HEK293 (cell line): ENCODE data around the gene ZNF688.

Source experiments
- CTCF ChIA-PET: fragments of 350-600 bp; formaldehyde crosslinking; extraction: SDS; loops from one replicate; lab custom pipeline; 2021; ENCODE audit warnings: antibody characterized with exemption; lab: Yijun Ruan, JAX
- POLR2A ChIA-PET: fragments of 300-600 bp; formaldehyde crosslinking; extraction: SDS; loops from one replicate; lab custom pipeline; 2020; ENCODE audit warnings: antibody characterized with exemption, inconsistent platforms; lab: Yijun Ruan, JAX
- H3K27ac ChIP-seq: fragments of 200-500 bp; sonication (Bioruptor generic); 2 replicates; pipeline ENCODE4 v1.5.1; 2014; ENCODE audit warnings: low read depth, low read length, control low read depth, inconsistent platforms; ENCODE audit errors: extremely low read depth
- H3K36me3 ChIP-seq, 2 experiments: fragments of 200-500 bp in 1 of 2; sonication (Bioruptor generic) in 1 of 2; 1 replicate in 1 of 2; 2 replicates in 1 of 2; pipeline ENCODE4 v1.5.1; 2014 to 2017; ENCODE audit warnings: inconsistent platforms in 2 of 2, low read length in 2 of 2; ENCODE audit not compliant: control insufficient read depth in 2 of 2, insufficient read depth in 1 of 2
- H3K4me1 ChIP-seq: fragments of 200-500 bp; sonication (Bioruptor generic); 2 replicates; pipeline ENCODE4 v1.5.1; 2014; ENCODE audit warnings: mild to moderate bottlenecking, low read length, inconsistent platforms; ENCODE audit not compliant: control insufficient read depth, insufficient read depth
- H3K4me3 ChIP-seq: 2 replicates; pipeline ENCODE4 v1.5.1; 2011; ENCODE audit warnings: low read depth, mild to moderate bottlenecking, control low read depth, low read length, moderate library complexity
- H3K9me3 ChIP-seq: fragments of 200-500 bp; sonication (Bioruptor generic); 2 replicates; pipeline ENCODE4 v1.5.1; 2014; ENCODE audit warnings: low read depth, low read length, inconsistent platforms; ENCODE audit not compliant: control insufficient read depth, insufficient read depth
- GFI1B ChIP-seq: fragments of 450-650 bp; formaldehyde crosslinking; IDR thresholded peaks from 2 replicates; pipeline ENCODE4 v1.5.1; 2016; ENCODE audit warnings: missing biosample characterization, missing genetic modification characterization
- SP2 ChIP-seq: fragments of 450-650 bp; formaldehyde crosslinking; IDR thresholded peaks from 2 replicates; pipeline ENCODE4 v1.5.1; 2016; ENCODE audit warnings: missing biosample characterization, missing genetic modification characterization
- ZBTB20 ChIP-seq: fragments of 450-650 bp; formaldehyde crosslinking; IDR thresholded peaks from 2 replicates; pipeline ENCODE4 v1.5.1; 2016; ENCODE audit warnings: missing biosample characterization, missing genetic modification characterization
- ZNF121 ChIP-seq: fragments of 450-650 bp; formaldehyde crosslinking; IDR thresholded peaks from 2 replicates; pipeline ENCODE4 v1.5.1; 2016; ENCODE audit warnings: missing biosample characterization, missing genetic modification characterization
- ZNF292 ChIP-seq: fragments of 450-650 bp; formaldehyde crosslinking; IDR thresholded peaks from 2 replicates; pipeline ENCODE4 v1.5.1; 2016; ENCODE audit warnings: low read depth, missing biosample characterization, missing genetic modification characterization, borderline replicate concordance
- ZNF426 ChIP-seq: fragments of 450-650 bp; formaldehyde crosslinking; IDR thresholded peaks from 2 replicates; pipeline ENCODE4 v1.5.1; 2017; ENCODE audit warnings: missing biosample characterization, missing genetic modification characterization, mild to moderate bottlenecking, inconsistent platforms, moderate library complexity
- ZNF510 ChIP-seq: fragments of 450-650 bp; formaldehyde crosslinking; IDR thresholded peaks from 2 replicates; pipeline ENCODE4 v1.5.1; 2018; ENCODE audit warnings: mild to moderate bottlenecking, missing genetic modification characterization, missing biosample characterization; ENCODE audit not compliant: insufficient replicate concordance
- ZNF555 ChIP-seq: fragments of 450-650 bp; formaldehyde crosslinking; conservative IDR thresholded peaks from 2 replicates; pipeline ENCODE4 v1.5.1; 2017; ENCODE audit warnings: missing biosample characterization, mild to moderate bottlenecking, missing genetic modification characterization, inconsistent platforms
- TF ChIP-seq, protein P1 (sequence below): fragments of 450-650 bp; formaldehyde crosslinking; IDR thresholded peaks from 2 replicates; pipeline ENCODE4 v1.5.1; 2016; ENCODE audit warnings: missing biosample characterization, missing genetic modification characterization, borderline replicate concordance
- TF ChIP-seq, protein P2 (sequence below): fragments of 450-650 bp; formaldehyde crosslinking; IDR thresholded peaks from 2 replicates; pipeline ENCODE4 v1.5.1; 2016; ENCODE audit warnings: missing biosample characterization, missing genetic modification characterization
- TF ChIP-seq, protein P3 (sequence below): fragments of 450-650 bp; formaldehyde crosslinking; IDR thresholded peaks from 2 replicates; pipeline ENCODE4 v1.5.1; 2016; ENCODE audit warnings: missing biosample characterization, missing genetic modification characterization, low read depth
- TF ChIP-seq, protein P4 (sequence below): fragments of 450-650 bp; formaldehyde crosslinking; IDR thresholded peaks from 2 replicates; pipeline ENCODE4 v1.5.1; 2017; ENCODE audit warnings: missing biosample characterization, mild to moderate bottlenecking, missing genetic modification characterization, moderate library complexity

The ZNF688 gene

DNA sequence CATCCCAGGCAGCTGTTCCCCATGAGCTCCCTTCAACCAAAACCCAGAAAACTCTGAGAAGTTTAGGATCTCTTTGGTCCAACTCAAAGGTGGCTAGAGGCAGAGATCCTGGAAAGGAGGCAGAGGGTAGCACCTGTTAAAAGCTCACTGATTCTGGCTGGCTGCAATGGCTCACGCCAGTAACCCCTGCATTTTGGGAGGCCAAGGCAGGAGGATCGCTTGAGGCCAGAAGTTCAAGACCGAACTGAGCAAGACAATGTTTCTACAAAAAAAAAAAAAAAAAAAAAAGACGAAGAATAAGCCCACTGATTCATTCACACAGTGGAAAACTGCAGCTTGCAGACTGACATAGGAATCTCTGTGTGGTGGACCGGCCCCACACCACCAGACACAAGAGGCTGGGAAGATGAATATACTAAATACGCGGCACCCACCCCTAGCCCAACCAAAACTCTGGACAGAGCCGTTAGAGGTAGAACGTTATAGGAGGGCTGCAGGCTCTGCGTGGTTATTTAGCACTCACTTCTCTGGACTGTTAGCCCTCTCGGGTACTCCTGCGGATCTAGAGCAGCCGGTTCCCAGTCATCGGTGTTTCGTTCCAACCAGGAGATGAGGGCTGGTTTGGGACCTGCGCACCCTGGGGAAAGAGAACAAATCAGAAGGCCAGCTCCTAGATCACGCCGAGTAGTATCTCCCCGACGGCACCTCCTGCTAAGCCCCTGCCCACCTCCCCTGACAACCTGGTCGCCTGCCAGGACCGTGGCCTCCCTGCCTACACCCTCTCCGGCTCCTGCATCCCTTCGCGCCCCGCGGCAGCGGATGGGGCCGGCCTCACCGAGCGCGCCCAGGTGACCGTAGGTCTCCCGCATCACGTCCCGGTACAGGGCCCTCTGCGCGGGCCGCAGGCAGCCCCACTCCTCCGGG, 37.8 kb upstream of the ZNF688 start (continued):
- TF ChIP-seq, protein P1, sequence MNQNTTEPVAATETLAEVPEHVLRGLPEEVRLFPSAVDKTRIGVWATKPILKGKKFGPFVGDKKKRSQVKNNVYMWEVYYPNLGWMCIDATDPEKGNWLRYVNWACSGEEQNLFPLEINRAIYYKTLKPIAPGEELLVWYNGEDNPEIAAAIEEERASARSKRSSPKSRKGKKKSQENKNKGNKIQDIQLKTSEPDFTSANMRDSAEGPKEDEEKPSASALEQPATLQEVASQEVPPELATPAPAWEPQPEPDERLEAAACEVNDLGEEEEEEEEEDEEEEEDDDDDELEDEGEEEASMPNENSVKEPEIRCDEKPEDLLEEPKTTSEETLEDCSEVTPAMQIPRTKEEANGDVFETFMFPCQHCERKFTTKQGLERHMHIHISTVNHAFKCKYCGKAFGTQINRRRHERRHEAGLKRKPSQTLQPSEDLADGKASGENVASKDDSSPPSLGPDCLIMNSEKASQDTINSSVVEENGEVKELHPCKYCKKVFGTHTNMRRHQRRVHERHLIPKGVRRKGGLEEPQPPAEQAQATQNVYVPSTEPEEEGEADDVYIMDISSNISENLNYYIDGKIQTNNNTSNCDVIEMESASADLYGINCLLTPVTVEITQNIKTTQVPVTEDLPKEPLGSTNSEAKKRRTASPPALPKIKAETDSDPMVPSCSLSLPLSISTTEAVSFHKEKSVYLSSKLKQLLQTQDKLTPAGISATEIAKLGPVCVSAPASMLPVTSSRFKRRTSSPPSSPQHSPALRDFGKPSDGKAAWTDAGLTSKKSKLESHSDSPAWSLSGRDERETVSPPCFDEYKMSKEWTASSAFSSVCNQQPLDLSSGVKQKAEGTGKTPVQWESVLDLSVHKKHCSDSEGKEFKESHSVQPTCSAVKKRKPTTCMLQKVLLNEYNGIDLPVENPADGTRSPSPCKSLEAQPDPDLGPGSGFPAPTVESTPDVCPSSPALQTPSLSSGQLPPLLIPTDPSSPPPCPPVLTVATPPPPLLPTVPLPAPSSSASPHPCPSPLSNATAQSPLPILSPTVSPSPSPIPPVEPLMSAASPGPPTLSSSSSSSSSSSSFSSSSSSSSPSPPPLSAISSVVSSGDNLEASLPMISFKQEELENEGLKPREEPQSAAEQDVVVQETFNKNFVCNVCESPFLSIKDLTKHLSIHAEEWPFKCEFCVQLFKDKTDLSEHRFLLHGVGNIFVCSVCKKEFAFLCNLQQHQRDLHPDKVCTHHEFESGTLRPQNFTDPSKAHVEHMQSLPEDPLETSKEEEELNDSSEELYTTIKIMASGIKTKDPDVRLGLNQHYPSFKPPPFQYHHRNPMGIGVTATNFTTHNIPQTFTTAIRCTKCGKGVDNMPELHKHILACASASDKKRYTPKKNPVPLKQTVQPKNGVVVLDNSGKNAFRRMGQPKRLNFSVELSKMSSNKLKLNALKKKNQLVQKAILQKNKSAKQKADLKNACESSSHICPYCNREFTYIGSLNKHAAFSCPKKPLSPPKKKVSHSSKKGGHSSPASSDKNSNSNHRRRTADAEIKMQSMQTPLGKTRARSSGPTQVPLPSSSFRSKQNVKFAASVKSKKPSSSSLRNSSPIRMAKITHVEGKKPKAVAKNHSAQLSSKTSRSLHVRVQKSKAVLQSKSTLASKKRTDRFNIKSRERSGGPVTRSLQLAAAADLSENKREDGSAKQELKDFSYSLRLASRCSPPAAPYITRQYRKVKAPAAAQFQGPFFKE (tag by site-specific recombination): no peak
- TF ChIP-seq, protein P2, sequence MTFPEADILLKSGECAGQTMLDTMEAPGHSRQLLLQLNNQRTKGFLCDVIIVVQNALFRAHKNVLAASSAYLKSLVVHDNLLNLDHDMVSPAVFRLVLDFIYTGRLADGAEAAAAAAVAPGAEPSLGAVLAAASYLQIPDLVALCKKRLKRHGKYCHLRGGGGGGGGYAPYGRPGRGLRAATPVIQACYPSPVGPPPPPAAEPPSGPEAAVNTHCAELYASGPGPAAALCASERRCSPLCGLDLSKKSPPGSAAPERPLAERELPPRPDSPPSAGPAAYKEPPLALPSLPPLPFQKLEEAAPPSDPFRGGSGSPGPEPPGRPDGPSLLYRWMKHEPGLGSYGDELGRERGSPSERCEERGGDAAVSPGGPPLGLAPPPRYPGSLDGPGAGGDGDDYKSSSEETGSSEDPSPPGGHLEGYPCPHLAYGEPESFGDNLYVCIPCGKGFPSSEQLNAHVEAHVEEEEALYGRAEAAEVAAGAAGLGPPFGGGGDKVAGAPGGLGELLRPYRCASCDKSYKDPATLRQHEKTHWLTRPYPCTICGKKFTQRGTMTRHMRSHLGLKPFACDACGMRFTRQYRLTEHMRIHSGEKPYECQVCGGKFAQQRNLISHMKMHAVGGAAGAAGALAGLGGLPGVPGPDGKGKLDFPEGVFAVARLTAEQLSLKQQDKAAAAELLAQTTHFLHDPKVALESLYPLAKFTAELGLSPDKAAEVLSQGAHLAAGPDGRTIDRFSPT (tag by site-specific recombination): no peak
- TF ChIP-seq SP2 (tag by site-specific recombination): peak; percentile 45
- no peak for TF ChIP-seq ZNF510
- 0 out of 2 replicates have a peak, but pooled peaks have one; percentile 61 for TF ChIP-seq GFI1B (tag by site-specific recombination)

DNA sequence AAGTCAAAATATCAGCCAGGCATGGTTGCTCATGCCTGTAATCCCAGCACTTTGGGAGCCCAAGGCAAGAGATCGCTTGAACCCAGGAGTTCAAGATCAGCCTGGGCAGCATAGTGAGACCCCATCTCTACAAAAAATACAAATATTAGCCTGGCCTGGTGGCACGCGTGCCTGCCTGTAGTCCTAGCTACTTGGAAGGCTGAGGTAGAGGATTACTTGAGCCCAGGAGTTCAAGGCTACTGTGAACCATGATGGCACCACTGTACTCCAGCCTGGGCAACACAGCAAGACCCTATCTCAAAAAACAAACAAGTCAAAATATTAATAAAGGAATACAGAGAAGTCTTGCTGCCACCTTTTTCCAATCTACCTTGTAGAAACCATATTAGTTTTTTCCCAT, 34.5 kb upstream of the ZNF688 start:
- H3K4me3 ChIP-seq: no peak overlapping the region
- ChIA-PET POLR2A (no interaction called here), CTCF (interaction anchor here (1.1 to 4.3 kb wide), 2 partner anchors 8 to 14 kb away, joined by 3 to 29 read pairs; no protein-coding TSS in a partner anchor)
- no peak overlapping the region for H3K27ac ChIP-seq
- no peaks in the 10 kb centered on the region for H3K9me3 ChIP-seq
- peak; percentile 99 for TF ChIP-seq ZNF121 (tag by site-specific recombination)
- no peak for TF ChIP-seq ZBTB20 (tag by site-specific recombination)
- peaks cover 37 to 72% of the 10 kb centered on the region in 2 experiments for H3K36me3 ChIP-seq
- no peaks in the 10 kb centered on the region for H3K4me1 ChIP-seq

DNA sequence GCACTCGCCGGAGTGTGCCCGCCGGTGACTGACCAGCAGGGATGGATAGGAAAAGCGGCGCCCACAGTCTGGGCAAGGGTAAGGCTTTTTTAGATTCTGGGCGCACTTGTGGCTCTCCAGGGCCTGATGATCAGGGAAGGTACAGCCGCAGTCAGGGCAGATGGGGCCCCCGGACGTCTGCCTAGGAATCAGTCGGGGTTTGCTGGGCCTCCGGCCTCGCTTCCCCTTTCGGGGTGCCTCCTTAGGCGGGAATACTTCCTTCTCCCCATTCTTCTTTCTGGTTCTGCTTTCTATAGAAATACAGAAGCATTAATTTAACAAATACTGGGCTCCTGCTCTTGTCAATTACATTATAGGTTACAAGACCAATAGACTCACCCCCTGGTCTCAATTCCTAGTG, 33.6 kb upstream of the ZNF688 start:
- TF ChIP-seq ZNF292 (tag by site-specific recombination): no peak
- TF ChIP-seq, protein P3, sequence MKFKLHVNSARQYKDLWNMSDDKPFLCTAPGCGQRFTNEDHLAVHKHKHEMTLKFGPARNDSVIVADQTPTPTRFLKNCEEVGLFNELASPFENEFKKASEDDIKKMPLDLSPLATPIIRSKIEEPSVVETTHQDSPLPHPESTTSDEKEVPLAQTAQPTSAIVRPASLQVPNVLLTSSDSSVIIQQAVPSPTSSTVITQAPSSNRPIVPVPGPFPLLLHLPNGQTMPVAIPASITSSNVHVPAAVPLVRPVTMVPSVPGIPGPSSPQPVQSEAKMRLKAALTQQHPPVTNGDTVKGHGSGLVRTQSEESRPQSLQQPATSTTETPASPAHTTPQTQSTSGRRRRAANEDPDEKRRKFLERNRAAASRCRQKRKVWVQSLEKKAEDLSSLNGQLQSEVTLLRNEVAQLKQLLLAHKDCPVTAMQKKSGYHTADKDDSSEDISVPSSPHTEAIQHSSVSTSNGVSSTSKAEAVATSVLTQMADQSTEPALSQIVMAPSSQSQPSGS: no peak
- TF ChIP-seq ZNF426 (tag by site-specific recombination): no peak
- TF ChIP-seq, protein P4, sequence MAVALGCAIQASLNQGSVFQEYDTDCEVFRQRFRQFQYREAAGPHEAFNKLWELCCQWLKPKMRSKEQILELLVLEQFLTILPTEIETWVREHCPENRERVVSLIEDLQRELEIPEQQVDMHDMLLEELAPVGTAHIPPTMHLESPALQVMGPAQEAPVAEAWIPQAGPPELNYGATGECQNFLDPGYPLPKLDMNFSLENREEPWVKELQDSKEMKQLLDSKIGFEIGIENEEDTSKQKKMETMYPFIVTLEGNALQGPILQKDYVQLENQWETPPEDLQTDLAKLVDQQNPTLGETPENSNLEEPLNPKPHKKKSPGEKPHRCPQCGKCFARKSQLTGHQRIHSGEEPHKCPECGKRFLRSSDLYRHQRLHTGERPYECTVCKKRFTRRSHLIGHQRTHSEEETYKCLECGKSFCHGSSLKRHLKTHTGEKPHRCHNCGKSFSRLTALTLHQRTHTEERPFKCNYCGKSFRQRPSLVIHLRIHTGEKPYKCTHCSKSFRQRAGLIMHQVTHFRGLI (tag by site-specific recombination): no peak
- no peak for TF ChIP-seq ZNF555
- Histone ChIP-seq H3K36me3 (peaks cover 37 to 72% of the 10 kb centered on the region in 2 experiments), H3K27ac (no peak overlapping the region), H3K4me1 (no peaks in the 10 kb centered on the region), H3K4me3 (no peak overlapping the region), H3K9me3 (no peaks in the 10 kb centered on the region)
- ChIA-PET CTCF (interaction anchor here (0.7 to 4.3 kb wide), 2 partner anchors 7 to 631 kb away, joined by 3 to 29 read pairs; no protein-coding TSS in a partner anchor), POLR2A (no interaction called here)
